Measurements from ENCODE around the gene CA9. TPM values are rescaled to one million over a fixed set of nuclear protein-coding genes. Genes with fewer than 3 reads are reported as not detected.

Gene CA9
- polyA plus RNA-seq, 3 donors: not detected

- intact Hi-C loops (cut with micrococcal nuclease): loop anchor here (5.0 to 10.0 kb wide), 3 partner anchors 45 to 163 kb away; partner anchors contain the start of gene SPAG8 (in 1 of the 2)
- no peak for TF ChIP-seq CTCF (IDR thresholded peaks at IDR 0.05)
- peak overlapping the region; percentile 55 to 59 for H3K4me3 Mint-ChIP-seq
- DNase-seq: peak in 1 of 3 donors; percentile 22
- no peaks in the 10 kb centered on the region for H3K36me3 Mint-ChIP-seq
- H3K9ac ChIP-seq (ENCODE audit: insufficient read depth, low read length, poor library complexity, severe bottlenecking): no peak overlapping the region
- H3K4me1 Mint-ChIP-seq: peaks cover 51% of the 10 kb centered on the region
- H3K27ac ChIP-seq (ENCODE audit: low read depth in 1 of 2, low read length in 2 of 2): no peak overlapping the region
- H3K4me2 ChIP-seq (replicated peaks; ENCODE audit: extremely low read depth, low read length, poor library complexity, severe bottlenecking): peak overlapping the region; percentile 64
- no peaks in the 10 kb centered on the region for H4K20me1 ChIP-seq (ENCODE audit: insufficient read depth, low read length)
- peak overlapping the region in 2 of 7 donors; percentile 26 to 48 for H3K27ac Mint-ChIP-seq
- no peaks in the 10 kb centered on the region for H3K36me3 ChIP-seq (replicated peaks in 1 of 2; ENCODE audit: control insufficient read depth in 1 of 2, insufficient read depth in 2 of 2, low read length in 2 of 2)
- H3K27me3 ChIP-seq (ENCODE audit: control insufficient read depth in 2 of 2, insufficient read depth in 2 of 2, low read length in 2 of 2): no peaks in the 10 kb centered on the region
- peaks cover 11% of the 10 kb centered on the region for H3K79me2 ChIP-seq (ENCODE audit: insufficient read depth, low read length)
- H3K27me3 Mint-ChIP-seq (ENCODE audit: low read depth in 3 of 3): peaks cover 0 to 5% (median 0%) of the 10 kb centered on the region in 3 donors
- H3K4me1 ChIP-seq (ENCODE audit: control insufficient read depth in 1 of 2, insufficient read depth in 2 of 2, low read length in 2 of 2): peaks cover 51 to 71% of the 10 kb centered on the region in 2 donors
- peaks cover 0 to 1% (median 0%) of the 10 kb centered on the region in 7 donors for H3K9me3 Mint-ChIP-seq
- peak overlapping the region; percentile 81 for H2AFZ ChIP-seq (ENCODE audit: insufficient read depth, low read depth, low read length, poor library complexity, severe bottlenecking)
- 51% methylated on average over 20 of the region's 26 CpGs for WGBS (ENCODE audit: insufficient coverage)
- H3K4me3 ChIP-seq (replicated peaks in 1 of 3; ENCODE audit: low read depth in 2 of 3, low read length in 3 of 3): peak overlapping the region in 1 of 3 experiments; percentile 53
- no peaks in the 10 kb centered on the region for H3K9me3 ChIP-seq (replicated peaks in 1 of 2; ENCODE audit: control insufficient read depth in 1 of 2, insufficient read depth in 1 of 2, low read length in 2 of 2)
Measured at GRCh38 chr9:35649431-35650340, 24.0 kb upstream of the CA9 start.

- Histone ChIP-seq H3K27ac (ENCODE audit: low read depth in 1 of 2, low read length in 2 of 2) (no peak within 1 kb of the TSS), H3K36me3 (replicated peaks in 1 of 2; ENCODE audit: control insufficient read depth in 1 of 2, insufficient read depth in 2 of 2, low read length in 2 of 2) (no peaks in the 10 kb centered on the region), H3K79me2 (ENCODE audit: insufficient read depth, low read length) (peaks cover 8% of the 10 kb centered on the region), H2AFZ (ENCODE audit: insufficient read depth, low read depth, low read length, poor library complexity, severe bottlenecking) (peak within 1 kb of the TSS; percentile 81), H3K9ac (ENCODE audit: insufficient read depth, low read length, poor library complexity, severe bottlenecking) (no peak within 1 kb of the TSS), H4K20me1 (ENCODE audit: insufficient read depth, low read length) (no peaks in the 10 kb centered on the region), H3K9me3 (replicated peaks in 1 of 2; ENCODE audit: control insufficient read depth in 1 of 2, insufficient read depth in 1 of 2, low read length in 2 of 2) (no peaks in the 10 kb centered on the region), H3K4me1 (ENCODE audit: control insufficient read depth in 1 of 2, insufficient read depth in 2 of 2, low read length in 2 of 2) (peaks cover 42 to 62% of the 10 kb centered on the region in 2 donors), H3K4me3 (replicated peaks in 1 of 3; ENCODE audit: low read depth in 2 of 3, low read length in 3 of 3) (peak within 1 kb of the TSS in 1 of 3 experiments; percentile 53), H3K27me3 (ENCODE audit: control insufficient read depth in 2 of 2, insufficient read depth in 2 of 2, low read length in 2 of 2) (no peaks in the 10 kb centered on the region), H3K4me2 (replicated peaks; ENCODE audit: extremely low read depth, low read length, poor library complexity, severe bottlenecking) (peak within 1 kb of the TSS; percentile 64)
- H3K4me1 Mint-ChIP-seq: peaks cover 43% of the 10 kb centered on the region
- intact Hi-C loops (cut with micrococcal nuclease): no loop called here
- H3K4me3 Mint-ChIP-seq: peak within 1 kb of the TSS in 1 of 2 donors; percentile 53
- no peaks in the 10 kb centered on the region for H3K36me3 Mint-ChIP-seq
- no peak for DNase-seq
- no peak for TF ChIP-seq CTCF (IDR thresholded peaks at IDR 0.05)
- peaks cover 0 to 5% (median 0%) of the 10 kb centered on the region in 3 donors for H3K27me3 Mint-ChIP-seq (ENCODE audit: low read depth in 3 of 3)
- H3K27ac Mint-ChIP-seq: peak within 1 kb of the TSS in 1 of 7 donors; percentile 32
- WGBS (ENCODE audit: insufficient coverage): 78% methylated on average over 11 of the region's 22 CpGs
- peaks cover 0 to 1% (median 0%) of the 10 kb centered on the region in 7 donors for H3K9me3 Mint-ChIP-seq
Measured at GRCh38 chr9:35650341-35651158, 23.2 kb upstream of the CA9 start, which contains the start of gene SIT1. Gene SIT1 (minus strand): TSS chr9:35650931. CDS start chr9:35650853, 78 bp downstream.

Data from CD14-positive monocyte (primary cell).